Fibroblast of villous mesenchyme (primary cell): ENCODE measurements around the gene BPIFB2. TPM values are rescaled to one million over a fixed set of nuclear protein-coding genes. Genes with fewer than 3 reads are reported as not detected.

Source experiments
- DNase-seq: peaks from one replicate; pipeline ENCODE4 v3.0.0-alpha.2; 2010; ENCODE audit warnings: low read depth
- H3K4me3 ChIP-seq: 2 replicates; pipeline ENCODE4 v1.5.1; 2011; ENCODE audit warnings: low read depth, mild to moderate bottlenecking, low read length
- total RNA-seq: library from RNA; depleted of rRNA; stranded (reverse); fragments of >200 nt; gene quantifications from 2 replicates; pipeline ENCODE4 v1.2.3, GENCODE V29; 2012
- TF ChIP-seq, protein P1 (sequence below): IDR thresholded peaks from 2 replicates; pipeline ENCODE4 v1.5.1; 2012; ENCODE audit warnings: low read depth, mild to moderate bottlenecking, low read length; ENCODE audit not compliant: insufficient read depth

BPIFB2 gene
- total RNA-seq, 1 donor: not detected

DNA sequence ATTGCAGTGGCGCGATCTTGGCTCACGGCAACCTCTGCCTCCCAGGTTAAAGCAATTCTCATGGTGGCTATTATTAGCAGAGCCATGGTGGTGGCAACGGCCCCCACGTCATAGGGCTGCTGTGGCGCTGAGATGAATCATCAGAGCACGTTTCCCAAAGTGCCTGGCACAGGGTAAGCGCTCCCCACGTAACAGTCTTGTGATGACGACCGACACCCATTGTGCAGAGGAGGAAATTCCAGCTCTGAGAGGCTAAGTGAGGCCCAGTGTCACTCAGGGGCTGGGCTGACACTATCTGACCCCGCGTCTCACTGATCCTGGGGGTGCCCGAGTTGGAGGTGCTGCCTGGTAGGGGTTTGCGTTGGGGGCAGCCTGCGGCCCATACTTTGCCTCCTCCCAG is 19.5 kb upstream of the BPIFB2 start:
- no peak for DNase-seq
- TF ChIP-seq, protein P1, sequence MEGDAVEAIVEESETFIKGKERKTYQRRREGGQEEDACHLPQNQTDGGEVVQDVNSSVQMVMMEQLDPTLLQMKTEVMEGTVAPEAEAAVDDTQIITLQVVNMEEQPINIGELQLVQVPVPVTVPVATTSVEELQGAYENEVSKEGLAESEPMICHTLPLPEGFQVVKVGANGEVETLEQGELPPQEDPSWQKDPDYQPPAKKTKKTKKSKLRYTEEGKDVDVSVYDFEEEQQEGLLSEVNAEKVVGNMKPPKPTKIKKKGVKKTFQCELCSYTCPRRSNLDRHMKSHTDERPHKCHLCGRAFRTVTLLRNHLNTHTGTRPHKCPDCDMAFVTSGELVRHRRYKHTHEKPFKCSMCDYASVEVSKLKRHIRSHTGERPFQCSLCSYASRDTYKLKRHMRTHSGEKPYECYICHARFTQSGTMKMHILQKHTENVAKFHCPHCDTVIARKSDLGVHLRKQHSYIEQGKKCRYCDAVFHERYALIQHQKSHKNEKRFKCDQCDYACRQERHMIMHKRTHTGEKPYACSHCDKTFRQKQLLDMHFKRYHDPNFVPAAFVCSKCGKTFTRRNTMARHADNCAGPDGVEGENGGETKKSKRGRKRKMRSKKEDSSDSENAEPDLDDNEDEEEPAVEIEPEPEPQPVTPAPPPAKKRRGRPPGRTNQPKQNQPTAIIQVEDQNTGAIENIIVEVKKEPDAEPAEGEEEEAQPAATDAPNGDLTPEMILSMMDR: no peak
- no peak overlapping the region for H3K4me3 ChIP-seq

DNA sequence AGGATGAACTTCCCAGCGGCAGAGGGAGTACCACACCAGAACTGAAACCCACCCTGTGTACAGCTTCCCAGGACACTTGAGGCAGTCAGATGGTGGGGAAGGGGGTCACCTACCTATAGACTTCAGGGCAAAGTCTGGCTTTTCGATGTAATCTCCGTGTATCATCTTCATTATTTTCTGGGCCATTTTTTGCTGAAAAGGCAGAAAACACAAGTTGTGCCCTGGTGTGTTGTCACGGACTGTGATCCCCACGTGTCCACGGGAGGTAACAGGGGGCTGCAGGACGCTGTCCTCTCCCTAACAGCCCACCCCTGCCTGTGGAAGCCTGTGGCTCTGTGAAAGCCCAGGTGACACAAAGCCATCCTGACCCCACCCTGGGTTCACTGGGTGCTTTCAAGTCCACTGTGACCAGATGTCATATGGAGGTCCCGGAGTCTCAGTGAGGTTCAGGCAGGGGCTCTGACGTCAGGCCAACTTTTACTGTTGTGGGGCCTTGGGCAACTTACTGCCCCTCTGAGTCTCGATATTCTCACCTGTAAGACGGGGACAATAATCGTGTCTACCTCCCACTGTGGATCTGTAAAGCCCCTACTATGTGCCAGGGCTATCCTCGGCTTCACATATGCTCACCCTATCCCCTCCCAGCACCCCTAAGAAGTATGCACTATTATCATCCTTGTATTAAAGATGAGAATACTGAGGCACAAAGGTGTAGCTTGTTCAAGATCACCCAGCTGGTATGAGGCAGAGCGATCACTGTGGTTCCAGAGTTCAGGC is 17.8 kb upstream of the BPIFB2 start:
- no peak overlapping the region for H3K4me3 ChIP-seq
- no peak for DNase-seq
- TF ChIP-seq, protein P1: no peak

DNA sequence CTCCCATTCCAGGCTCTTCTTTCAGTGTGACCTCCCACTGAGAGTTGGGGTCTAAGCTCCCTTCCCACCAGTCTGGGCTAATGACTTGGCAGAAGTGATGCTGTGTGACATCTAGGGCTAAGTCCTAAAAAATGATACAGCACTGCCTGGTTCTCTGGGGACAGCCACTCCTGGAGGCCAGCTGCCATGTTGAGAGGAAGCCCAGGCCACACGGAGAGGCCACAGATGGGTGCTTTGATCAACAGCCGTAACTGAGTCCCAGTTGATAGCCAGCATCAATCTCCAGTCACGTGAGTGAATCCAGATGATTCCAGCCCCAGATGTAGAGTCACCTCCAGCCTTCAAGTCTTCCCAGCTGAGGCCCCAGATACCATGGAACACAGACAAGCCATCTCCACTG is 17.1 kb upstream of the BPIFB2 start:
- TF ChIP-seq, protein P1: no peak
- no peak for DNase-seq

DNA sequence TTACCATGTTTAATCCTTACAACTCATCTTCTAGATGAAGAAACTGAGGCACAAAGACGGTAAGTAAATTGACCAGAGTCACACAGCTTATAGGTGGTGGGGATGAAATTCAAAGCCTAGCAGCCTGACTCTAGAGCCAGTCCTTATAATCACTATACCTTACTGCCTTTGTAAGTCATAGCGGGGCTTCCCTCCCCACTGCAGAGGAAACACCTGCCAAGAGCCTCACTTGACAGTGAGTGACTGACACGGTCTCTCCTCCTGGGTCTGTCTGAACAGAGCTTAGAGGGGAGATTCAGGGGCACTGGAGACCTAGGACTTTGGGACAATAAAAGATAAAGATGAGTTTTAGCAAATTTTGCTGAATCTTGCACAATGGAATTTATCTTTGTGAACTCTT is 16.1 kb upstream of the BPIFB2 start:
- TF ChIP-seq, protein P1: no peak
- DNase-seq: no peak
- no peak overlapping the region for H3K4me3 ChIP-seq

More for the DNA sequence above, 17.1 kb upstream of the BPIFB2 start:
- no peak overlapping the region for H3K4me3 ChIP-seq

DNA sequence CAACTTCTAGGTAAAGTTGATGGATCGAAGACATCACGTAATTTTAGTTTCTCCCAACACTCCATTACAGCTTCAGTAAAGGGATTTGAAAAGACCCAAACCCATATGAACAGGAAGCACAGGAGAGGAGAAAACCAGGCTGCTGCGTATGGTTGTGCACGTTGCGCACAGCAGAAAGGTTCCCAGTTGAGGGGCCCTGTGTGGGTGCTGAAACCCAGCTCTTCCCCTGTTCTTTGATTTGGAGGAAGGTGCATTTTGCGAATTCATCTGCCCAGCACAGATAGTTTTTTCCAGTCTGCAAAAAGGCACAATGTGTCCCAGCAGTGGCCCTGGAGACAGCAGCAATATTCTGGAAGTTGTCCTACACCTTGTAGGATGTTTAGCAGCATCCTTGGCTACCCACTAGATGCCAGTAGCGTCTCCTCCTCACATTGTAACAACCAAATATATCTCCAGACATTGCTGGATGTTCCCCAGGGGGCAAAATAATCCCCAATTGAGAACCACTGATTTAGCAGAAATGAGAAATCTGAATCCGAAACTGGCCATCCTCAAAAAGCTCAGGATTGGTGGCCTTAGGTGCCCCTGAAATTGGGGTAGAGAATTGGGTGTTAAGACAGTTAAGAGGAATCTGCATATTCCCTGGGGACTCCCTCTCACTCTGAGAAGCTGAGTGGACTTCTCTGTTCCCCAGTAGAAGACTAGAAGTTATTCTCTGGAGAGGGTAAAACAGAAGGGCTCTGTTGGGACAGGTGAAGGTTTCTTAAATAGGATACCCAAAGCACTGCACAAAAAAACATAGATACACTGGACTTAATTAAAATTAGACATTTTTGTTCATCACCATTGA is 15.5 kb upstream of the BPIFB2 start:
- no peak for DNase-seq
- TF ChIP-seq, protein P1: no peak
- no peak overlapping the region for H3K4me3 ChIP-seq

DNA sequence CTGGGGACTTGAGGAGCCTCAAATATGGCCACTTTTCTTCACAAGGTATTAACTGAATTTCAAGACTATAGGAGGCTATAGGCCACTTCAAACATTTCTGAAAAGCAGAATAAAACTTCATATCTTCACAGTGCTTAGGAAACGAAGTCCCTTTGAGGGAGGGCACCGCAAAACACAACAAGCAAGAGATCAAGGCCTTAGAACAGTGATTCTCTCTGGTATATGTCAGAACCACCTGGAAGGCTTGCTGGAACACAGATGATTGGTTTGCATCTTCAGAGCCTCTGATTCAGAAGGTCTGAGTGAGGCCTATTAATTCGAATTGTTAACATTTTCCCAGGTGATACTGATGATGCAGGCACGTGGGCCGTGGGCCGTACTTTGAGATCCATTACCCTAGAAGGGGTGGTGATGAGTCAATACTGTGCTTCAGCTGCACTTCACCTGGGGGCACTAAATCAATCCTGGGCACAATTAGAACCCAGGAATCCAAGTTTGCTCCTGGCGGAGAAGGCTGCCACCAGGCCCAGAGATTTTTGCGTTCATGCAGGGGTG is 13.9 kb upstream of the BPIFB2 start:
- DNase-seq: no peak
- TF ChIP-seq, protein P1: no peak
- H3K4me3 ChIP-seq: no peak overlapping the region
